GM19099 (cell line): ENCODE measurements around the gene POLE2.

ENCODE experiments used
- POLR2A ChIP-seq: IDR thresholded peaks from 3 replicates; pipeline ENCODE4 v1.6.1; 2011; ENCODE audit warnings: low read depth; ENCODE audit not compliant: insufficient read length; ENCODE audit errors: extremely low read depth

The POLE2 gene, protein sequence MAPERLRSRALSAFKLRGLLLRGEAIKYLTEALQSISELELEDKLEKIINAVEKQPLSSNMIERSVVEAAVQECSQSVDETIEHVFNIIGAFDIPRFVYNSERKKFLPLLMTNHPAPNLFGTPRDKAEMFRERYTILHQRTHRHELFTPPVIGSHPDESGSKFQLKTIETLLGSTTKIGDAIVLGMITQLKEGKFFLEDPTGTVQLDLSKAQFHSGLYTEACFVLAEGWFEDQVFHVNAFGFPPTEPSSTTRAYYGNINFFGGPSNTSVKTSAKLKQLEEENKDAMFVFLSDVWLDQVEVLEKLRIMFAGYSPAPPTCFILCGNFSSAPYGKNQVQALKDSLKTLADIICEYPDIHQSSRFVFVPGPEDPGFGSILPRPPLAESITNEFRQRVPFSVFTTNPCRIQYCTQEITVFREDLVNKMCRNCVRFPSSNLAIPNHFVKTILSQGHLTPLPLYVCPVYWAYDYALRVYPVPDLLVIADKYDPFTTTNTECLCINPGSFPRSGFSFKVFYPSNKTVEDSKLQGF

DNA sequence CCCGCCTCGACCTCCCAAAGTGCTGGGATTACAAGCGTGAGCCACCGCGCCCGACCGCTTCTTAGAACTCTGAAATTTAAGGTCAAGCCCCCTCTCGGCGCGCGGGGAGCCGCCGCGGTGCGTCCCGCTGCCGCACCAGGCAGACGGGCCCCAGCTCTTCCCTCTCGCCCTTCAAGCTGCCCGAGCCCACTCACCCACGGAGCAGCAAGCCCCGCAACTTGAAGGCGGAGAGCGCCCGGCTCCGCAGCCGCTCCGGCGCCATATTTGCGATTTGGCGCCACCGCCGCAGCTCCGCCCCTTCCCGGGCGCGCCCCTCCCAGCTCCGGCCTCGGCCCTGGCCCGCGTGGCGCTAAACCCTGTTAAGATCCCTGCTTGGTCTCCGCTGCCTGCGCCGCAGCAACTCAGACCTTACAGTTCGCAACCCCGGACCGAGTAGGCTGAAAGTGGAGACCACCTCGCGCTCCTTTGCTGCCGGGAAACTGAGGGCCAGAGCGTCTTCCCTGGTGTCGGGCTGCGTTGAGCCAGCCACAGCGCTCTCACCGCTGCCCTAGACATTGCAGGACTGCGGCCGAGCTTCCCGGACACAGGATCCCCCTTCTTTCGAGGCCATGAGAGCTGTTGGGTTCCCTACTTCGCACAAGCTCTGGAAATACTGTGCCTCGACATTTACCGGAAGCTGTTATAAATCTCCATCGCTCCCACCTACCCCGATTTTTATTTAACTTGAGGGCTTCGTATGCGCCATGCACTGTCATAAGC lies at the start of gene POLE2:
TSS of gene POLE2 (minus strand) at position 273 of the 759 bp plus-strand sequence. CDS start at position 262, 11 bp downstream.
- peak; percentile 86 for TF ChIP-seq POLR2A

DNA sequence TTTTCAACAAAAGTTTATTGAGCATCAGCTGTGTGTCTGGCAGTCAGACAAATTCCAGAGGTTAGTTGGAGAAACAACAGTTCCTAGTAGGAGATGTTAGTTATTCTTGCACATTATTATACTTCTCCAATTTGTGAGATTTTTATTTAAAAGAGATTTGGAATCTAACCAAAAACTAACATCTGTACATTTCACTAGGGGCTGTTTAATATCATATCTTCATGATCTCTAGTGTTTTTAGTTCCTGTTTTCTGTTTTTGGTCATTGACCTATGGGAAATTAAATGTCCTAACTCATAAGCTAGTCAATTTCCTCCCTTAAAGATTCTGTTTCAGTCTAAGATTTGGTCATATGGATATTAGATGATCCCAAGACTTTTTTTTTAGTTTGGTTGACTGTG lies 45.8 kb upstream of the POLE2 start:
- TF ChIP-seq POLR2A: no peak

DNA sequence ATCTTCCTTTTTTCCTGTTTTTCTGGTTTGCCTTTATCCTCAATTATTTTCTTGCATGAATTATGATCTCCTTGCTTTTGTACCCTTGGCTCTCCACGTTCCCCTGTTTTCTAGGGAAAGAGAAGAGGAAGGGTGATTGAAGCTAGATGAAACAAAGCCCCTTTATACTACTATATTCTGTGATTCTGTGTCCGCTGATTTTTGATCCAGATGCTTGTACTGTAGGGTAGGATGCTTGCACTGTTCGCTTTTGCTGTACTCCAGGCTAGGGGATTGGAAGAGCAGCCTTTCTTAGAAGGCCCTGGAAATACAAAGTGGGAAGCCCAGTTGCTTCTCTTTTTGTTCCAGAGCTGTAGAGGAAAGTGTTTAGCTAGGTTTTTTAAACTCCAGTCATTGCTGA lies 44.9 kb upstream of the POLE2 start:
- TF ChIP-seq POLR2A: no peak

DNA sequence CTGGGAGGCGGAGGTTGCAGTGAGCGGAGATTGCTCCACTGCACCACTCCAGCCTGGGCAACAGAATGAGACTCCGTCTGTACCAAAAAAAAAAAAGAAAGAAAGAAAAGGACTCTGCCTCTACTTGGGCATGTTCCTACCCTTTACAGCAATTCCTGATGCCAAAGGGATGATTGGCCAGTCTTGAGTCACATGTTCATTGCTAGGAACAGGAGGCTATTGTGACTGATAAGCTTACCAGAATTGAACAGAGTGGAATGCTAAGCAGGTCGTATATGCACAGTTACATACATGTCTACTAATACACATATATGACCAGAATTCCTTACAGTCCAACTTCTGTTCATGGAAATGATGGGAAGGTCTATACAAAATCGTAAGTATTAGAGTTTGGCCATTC lies 39.2 kb upstream of the POLE2 start:
- TF ChIP-seq POLR2A: no peak

DNA sequence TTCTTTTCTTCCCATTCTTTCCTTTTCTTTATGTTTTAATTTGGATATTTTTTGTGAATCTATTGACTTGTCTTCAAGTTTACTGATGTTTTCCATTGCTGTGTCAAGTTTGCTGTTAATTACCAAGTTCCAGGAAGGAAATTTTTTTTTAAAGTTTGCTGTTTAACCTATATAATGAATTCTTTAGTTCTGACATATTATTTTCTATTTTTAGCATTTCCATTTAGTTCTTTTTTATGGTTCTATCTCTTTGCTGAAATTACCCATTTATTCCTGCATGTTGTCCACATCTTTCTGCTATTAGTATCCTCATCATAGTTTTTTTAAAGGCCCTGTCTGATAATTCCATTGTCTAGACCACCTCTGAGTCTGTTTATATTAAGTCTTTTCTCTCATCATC lies 32.7 kb upstream of the POLE2 start:
- no peak for TF ChIP-seq POLR2A

DNA sequence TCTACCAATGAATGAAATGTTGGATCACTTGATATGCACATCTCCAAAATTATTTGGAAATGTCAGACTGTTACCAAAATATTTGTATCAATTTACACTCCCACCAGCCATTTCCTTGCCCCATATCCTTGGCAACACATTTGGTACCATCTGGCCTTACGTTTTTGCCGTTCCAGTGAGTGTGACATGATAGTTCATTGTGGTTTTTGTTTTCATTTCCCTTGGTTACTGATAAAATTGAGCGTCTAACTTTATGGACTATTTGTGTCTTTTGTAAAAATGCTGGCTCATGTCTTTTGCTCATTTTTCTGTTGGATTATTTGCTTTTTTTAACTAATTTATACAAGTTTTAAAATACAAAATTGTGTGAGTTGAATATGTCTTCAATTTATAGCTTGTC lies 16.0 kb upstream of the POLE2 start:
- no peak for TF ChIP-seq POLR2A

DNA sequence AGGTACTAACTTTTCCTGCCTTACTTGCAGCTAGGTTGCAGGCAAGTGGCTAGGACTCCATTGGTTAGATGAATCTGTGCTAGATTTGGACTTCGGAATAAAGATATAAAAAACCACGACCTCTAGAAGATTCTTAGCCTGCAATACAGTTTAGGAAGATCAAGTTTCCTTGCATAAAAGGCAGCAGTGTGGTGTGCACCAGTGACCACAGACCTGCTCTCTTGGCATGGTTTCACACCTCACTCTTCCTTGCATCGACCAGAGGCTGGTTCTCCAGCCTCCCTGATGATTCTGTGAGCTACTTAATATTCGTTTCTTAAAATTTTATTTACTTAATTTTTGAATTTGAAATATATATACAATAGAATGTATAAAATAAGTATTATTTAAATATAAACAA lies 14.7 kb upstream of the POLE2 start:
- no peak for TF ChIP-seq POLR2A

DNA sequence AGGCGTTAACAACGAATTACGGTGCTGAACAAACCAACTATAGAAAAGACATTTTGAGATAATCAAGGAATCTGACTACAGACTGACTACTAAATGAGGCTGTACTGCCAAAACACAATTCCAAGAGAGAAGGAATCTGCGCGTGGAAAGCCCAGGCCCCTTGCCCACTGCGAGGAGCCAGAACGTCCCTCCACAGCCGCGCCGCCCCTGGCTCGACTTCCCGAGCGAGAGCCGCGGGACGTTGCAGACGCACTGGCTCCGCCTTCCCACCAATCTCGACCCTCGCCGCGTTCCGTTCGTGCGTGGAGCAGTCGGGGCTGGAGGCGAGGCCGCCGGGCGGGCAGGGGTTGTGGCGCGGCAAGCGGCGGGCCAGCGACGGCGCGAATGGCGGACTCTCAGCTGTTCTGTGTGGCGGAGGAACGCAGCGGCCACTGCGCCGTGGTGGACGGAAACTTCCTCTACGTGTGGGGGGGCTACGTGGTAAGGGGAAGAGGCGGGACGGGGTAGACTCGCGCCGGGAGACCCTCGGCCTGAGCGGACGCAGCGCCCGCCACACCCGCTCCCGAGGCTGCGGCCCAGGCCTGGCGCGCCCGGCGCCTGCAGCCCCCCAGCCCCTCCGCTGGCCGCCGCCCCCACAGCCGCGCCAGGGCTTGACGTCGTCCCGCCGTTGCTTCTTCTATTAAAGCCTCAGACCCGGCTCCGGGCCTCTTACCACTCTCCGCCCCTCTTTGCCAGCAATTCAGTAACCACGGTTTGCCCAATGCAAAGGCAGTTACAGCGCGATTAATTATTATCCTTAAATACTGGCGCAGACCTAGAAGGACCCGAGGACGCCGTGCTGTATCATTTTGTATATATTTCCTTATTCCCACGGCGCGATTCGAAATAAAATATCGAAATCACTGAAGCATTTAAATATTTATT lies 5.1 kb upstream of the POLE2 start, which contains the start of gene KLHDC1:
TSS of gene KLHDC1 (plus strand) at position 310 of the 924 bp plus-strand sequence. CDS start at position 385, 75 bp downstream.
- TF ChIP-seq POLR2A: peak; percentile 87

DNA sequence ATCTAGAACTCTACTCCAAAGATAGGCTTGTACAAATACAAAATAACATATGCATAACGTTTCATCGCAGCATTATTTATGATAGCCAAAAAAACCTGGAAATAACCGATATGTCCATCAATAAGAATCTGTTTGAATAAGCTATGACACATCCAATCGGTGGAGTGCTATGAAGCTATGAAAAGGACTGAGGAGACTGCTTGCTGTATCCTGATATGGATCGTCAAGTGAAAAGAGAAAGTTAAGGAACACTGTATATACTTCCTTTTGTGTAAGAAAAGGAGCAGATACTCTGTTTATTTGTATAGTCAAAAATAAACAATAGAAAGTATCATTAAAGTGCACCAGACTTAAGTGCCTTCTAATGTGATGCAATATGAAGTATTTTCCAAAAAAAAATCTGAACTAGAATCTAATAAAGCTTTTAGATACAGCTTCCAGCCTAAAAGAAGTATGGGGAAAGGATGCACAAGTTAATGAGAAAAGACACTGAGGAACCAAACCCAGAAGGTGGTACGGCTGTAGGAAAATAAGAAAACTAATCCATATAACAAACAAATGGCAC lies 4.3 kb upstream of the POLE2 start:
- TF ChIP-seq POLR2A: no peak

DNA sequence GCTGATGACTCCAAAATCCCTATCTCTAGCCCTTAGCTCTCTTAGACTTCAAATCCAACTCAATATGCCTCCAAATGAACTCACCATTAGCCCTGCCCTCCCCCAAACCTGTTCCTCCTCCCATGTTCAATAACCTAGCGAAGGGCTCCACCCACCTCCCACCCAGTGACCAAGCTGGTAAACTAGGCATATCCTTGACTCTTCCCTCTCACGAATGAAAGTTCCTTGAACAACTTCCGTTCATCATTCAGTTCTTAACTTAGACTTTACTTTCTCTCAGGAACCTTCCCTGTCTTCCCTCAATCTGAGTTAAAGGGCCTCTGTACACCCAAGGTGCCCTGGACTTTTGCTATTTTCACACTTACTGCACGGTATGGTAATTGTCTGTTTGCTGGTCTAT lies 3.0 kb upstream of the POLE2 start:
- TF ChIP-seq POLR2A: no peak

DNA sequence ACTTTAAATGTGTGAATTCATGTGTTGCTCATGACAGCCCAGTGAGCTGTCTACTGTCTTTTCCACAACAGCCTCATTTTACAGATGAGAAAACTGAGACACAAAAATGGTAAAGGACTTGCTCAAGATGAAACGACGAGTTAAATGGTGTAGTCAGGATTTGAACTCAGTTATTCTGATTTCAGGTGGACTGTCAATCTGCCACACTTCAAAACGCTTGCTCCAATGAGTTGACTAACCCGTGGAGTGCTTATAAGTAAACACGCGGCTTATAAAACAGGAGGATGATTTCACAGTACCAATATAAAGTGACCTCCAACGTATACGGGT lies 652 bp upstream of the POLE2 start:
- TF ChIP-seq POLR2A: no peak

DNA sequence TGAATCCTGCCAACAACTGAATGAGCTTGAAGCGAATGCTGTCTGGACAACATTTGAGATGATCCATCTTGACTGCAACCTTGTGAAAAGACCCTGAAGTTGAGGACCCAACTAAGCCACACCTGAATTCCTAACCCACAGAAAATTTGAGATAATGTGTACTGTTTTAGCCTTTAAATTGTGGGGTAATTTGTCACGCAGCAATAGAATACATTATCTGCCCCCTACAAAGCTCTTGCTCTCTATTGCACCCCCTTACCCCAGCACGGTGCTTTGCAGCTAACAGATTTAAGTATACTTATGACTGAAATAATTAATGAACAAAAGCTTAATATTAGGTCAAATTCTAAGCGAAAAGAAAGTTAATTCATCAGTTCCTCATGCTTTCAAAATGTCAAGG lies 1.6 kb downstream of the POLE2 start:
- no peak for TF ChIP-seq POLR2A

DNA sequence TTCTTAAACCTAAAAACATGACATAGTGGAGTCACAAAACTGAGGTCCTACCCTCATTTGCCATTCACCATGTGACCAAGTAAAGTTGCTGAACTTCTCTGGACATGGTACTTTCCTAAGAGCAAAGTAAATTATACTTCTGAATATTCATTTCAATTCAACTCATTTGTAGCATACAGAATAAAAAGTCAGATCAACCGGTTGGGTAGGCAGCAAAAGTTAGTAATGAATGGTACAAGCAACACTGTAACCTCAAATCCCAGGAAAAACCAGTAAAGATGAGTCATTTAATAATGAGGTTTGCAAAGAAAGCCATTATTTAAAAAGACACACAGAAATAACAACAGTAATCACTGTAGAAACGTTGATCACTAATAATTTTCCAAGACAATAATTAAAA lies 8.7 kb downstream of the POLE2 start:
- no peak for TF ChIP-seq POLR2A

DNA sequence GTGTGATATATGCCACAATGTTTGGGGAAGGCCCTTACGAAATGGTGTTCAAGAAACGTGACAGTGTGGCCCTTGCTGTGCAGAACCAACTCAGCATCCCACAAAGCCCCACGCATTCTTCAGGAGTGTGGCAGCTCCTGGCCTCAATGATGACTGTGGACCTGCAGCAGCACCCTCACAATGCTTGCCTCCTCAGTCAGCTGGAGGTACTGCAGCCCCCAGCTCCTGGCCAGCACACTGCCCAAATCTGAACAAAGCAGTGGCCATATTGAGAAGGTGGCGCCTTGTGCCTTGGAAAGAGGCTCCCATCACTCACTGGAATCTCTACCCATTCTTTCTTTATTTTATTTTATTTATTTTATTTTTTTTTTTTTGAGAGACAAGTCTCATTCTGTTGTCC lies 10.4 kb downstream of the POLE2 start:
- no peak for TF ChIP-seq POLR2A

DNA sequence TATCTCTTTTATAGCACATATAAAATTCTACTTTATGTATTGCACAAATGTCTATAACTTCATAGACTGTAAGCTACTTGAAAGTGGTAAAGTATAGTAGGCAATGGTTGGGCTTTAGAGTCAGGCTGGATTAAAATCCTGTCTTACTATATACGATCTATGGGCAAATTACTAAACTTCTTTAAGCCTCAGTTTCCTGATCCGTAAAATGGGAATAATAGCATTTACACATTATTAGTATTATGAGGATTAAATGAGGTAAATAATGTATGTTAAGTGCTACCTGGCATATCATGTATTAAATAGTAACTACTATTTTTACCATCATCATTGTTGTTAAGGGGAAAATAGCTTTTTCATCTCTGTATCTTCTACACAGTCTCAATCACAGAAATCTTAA lies 14.4 kb downstream of the POLE2 start:
- TF ChIP-seq POLR2A: no peak

DNA sequence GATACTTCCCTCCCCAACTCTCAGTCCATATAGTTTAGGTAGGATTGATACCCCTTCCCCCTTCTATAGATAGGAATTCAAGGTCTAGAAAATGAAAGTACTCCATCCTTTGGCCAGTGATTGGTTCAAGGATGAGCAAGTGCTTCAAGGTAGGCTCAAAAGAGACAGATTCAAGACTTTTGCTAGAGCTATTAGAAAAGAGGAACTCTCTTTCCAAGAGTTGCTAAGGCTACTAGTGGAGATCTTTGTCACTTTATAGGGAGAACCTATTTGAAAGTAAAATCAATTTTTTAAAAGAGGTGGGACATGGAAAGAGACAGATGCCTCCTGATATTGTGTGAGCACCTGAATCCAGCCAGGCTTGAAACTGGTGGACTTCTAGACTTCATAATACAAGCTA lies 17.5 kb downstream of the POLE2 start:
- TF ChIP-seq POLR2A: no peak
